Glomerular visceral epithelial cell (primary cell): ENCODE measurements around the gene ZFAND3.

ENCODE experiments used
- DNase-seq: peaks from one replicate; pipeline ENCODE4 v3.0.0-alpha.2; 2016; ENCODE audit errors: extremely low spot score

ZFAND3 gene

DNA sequence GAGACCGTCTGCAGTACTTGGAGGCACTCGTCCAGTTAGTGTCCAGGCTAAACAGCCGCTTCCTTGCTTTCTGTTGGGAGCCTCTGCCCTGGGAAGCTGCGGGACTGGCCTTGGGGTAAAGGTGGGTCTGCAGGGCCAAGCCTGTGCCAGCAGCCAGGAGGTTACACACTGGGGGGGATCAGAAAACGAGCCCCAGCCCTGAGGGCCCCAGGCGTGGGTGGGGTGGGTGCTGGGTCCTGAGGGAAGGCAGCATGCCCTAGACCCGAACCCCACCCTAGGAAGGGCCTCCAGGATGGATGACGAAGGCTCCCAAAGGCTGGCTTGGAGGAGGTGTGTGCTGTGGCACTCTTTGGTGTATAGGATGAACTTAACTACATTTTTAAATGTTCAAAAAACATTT is 335.2 kb downstream of the ZFAND3 start:
- no peak for DNase-seq

DNA sequence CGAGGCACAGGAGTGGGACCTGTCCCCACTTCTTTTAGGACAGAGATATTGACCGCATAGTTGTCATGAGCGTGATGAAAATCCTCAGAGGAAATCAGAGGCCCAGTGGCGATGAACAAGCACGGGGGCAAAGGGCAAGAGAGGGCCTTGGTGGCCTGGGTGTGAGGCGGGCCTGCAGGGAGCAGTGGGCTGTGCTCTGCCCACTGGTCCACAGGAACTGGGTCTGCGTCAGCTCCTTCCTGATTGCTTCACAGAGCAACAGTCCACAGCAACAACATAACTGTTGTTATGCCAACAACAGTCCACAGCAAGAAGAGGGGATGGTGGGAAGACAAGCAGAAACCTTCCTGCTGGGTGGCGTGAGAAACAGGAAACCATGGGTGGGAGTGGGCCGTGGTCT is 335.6 kb downstream of the ZFAND3 start:
- DNase-seq: no peak

- no peak for DNase-seq
Measured at GRCh38 chr6:38155621-38156204, 336.2 kb downstream of the ZFAND3 start.

DNA sequence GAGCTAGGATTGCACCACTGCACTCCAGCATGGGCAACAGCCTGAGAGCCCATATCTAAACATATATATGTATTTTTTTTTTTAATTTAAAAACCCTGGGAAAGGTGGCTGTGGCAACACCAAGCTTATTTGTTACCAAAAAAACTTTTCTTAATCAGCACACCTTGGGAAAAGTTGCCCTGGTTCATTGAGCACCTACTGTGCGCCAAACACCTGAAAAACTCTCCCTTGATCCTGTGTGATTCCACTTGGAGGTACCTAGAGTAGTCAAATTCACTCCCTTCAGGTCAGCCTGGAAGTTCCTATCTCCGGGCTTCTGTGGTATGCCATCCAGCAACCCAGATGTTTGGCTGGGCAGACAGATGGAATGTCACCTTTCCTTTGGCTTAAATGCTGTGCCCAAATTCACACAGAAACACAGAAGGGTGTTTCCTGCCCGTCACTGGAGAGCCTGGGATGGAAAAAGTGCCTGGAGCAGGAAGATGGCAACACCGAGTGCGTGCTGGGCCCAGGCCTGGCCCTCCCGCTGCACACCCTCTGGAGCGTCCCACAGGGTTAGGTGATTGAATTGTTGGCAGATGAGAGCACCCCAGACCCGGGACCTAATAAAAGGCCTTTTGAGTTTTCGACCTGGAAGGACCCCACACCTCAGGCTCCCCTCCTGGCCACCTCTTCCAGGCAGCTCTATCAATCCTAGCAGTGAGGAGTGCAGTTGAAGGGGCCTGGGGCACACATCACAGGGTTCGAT is 337.5 kb downstream of the ZFAND3 start:
- DNase-seq: no peak

DNA sequence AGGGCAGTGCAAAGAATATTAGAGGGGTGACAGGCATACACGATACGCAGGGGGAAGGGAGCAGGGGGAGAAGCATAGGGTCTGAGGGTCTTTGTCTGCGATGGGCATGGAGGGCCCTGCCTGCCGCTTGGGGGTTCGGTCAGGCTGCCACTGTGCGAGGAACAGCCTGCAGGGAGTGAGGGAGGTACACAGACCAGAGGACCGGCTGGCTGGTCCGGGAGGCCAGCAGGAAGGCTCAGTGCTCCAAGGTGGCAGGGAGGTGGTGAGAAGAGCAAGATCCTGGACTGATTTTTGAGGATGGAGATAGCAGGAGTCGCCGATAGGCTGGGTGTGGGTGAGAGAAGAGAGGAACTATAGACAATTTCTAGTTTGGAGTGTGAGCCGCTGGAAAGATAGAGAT is 338.4 kb downstream of the ZFAND3 start:
- no peak for DNase-seq

DNA sequence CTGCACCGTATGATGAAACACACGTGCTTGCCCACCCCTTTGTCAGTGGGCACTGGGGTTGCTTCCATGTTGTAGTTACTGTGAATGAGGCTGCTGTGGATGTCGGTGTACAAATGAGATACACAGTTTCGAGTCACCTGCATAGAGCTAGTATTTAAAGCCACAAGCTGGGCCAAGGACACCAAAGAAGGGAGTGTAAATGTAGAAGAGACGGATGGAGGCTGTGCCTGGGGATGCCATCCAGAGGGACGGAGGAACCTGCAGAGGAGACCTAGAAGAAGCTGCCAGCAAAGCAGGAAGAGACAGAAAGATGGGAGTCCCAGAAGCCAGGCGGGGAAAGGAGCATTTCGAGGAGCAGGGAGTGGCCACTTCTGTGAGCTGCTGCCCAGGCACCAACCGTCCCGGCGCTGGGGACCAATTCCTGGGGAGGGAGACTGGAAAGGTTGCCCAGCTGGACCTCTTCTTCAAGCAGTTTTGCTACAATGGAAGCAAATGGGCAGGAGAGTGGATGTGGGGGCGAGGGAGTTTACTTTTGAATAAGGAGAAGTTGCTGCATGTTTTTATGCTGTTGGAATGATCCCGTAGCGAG is 339.3 kb downstream of the ZFAND3 start:
- no peak for DNase-seq

DNA sequence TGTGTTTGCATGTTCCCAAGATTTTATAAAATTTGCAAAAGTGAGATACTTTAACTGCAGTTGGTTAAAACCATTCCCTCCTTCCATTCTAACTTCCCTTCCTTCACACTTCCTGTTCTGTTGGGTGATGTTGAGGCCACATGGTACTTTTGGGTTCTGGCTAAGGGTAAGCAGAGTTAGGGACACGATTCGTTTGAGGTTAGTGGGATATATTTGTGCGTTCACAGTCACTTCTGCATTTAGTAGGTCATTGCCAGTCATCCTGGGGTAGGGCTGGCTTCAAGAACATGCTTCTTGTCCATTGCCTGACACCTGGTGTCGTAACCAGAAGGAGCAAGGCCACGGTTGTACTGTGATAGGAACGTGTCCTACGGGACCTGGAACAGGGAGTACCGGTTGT is 340.1 kb downstream of the ZFAND3 start:
- DNase-seq: no peak

- no peak for DNase-seq
Measured at GRCh38 chr6:38160831-38161230, 341.3 kb downstream of the ZFAND3 start.

DNA sequence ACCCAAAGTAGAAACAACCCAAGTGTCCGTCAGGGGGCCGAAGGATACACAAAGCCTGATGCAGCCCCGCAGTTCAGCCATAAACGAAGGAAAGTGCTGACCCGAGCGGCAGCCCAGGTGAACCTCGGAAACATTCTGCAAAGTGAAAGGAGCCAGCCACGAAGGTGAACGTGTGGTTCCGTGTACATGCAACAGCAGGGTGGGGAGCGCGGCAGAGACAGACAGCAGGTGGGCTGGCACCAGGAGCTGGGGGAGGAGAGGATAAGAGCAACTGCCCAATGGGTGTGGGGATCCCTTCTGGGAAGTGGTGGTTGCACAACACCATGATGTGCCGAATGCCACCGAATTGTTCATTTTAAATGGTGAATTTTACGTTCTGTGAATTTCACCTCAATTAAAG is 341.8 kb downstream of the ZFAND3 start:
- DNase-seq: no peak

DNA sequence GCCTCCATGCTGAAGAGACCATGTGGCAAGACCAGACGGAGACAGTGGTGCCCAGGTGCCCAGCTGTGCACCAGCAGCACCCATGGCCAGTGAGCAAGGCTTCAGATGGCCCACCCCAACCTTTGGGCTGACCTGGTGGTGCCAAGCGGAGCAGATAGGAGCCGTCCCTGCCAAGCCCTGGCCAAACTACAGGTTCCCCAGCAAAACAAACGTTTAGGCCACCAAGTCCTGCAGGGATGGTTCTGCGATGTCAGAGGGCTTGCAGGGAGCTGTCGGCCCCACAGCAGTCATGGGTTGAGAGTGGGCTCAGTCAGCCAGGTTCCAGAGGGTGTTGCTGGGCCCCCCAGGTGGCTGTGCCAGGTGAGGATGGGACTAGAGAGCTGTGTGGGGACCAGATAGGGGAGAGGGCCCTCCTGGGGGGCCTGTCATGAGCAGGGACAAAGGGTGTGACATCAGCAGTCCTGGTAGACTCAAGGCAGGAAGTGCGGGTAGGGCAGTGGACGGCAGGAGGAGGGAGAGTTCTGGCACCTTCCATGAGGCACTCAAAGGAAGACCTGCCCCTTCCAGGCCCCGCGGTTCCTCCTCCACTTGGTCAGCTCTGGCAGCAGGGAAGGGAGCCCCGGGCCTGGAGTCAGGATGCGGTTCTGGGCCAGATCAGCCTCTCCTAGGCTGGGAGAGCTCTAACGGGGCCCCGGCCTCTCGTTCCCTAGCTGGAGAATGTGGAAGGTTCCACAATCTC is 342.4 kb downstream of the ZFAND3 start:
- no peak for DNase-seq

DNA sequence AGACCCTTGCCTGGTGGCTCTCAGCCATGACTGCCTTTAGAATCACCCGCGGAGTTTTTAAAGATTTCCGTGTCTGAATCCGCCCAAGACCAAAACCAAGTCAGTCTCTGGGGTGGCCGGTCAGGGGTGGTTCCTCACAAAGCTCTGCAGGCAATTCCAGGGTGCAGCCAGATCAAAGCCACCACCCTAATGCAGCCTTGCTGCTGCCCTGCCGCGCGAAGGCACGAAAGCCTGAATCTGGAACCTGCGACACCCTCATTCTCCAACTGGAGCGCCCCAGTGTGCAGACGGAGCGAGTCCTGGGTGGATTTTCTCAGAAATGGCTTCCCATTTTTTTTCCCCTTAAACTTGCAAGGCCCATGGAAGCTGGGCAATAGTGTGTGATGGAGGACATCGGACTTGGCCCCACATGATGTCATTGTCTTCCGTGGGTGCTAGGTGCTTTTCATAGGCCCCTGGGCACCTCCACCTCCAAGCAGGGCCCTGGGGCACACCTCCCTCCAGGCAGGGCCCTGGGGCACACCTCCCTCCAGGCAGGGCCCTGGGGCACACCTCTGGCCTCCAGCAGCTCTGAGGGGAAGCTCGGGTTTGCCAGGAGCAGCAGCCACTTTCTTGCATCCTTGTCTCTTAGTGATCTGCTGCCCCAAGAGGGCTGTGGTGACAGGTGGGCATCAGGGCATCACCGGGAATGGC is 343.1 kb downstream of the ZFAND3 start:
- DNase-seq: no peak

DNA sequence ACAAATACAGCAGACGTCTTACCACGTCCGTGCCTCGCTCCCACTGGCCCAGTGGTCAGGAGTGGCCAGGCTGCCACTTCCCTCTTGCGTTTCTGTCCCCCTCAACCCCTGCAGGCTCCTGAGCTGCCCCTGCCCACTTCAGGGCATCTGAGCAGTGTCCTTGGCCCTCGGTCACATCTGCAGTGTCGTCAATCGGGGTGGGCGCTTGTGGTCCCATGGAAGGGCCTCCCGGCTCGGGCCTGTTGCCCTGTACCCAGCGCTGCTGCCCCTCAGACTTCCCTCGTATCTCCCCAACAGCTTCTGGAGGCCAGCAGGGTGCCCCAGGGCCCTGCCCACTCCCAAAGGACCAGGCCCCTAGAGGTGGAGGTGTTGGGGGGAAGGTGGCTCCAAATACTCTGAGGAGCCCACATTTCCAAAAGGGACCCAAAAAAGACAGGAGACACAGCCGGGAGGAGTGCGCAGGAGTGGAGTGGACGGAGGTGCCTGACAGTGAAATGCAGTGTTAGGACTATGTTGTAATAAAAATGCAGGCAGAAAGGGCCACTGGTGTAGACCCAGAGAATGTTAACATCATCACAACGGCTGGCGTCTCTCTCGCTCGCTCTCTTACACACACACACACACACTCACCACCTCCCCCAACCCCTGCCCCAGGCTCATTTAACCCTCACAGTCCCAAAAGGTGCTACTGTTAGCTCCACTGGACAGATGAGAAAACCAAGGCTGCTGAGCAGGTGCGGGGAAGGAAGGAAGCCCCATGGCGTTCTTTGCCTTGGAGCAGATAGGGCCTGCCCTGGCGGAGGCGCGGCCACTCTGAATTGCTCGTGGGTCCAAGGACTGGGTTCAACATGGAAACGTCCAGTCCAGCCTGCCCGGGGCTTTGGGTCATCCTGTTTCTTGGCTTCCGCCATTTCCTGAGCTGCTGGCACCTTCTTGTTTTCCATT is 343.9 kb downstream of the ZFAND3 start:
- no peak for DNase-seq

- no peak for DNase-seq
Measured at GRCh38 chr6:38164131-38164481, 344.6 kb downstream of the ZFAND3 start.

DNA sequence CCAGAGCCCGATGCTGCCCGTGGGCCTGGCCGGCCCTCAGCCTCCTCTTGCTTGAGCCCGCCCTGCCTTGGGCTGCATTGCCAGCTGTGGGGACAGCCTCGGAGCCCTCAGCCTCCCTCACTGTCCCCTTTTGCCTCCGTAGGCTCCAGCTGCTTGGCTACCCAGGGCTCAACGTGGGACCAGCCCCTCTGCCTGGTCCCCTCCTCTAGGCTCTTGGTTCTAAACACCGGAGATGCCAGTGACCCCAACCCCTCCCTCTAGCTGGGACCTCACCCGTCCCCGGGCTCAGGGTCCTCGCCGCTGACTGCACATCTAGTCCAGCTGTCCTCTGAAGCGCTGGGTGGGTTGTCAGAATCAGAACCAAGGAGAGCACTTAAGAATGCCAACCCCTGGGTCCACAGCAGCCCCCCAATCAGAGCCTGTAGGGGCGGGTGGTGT is 345.2 kb downstream of the ZFAND3 start:
- DNase-seq: no peak

GRCh38 chr6:38166411-38167240 is 347.1 kb downstream of the ZFAND3 start:
- DNase-seq: no peak

GRCh38 chr6:38167598-38167997 is 348.1 kb downstream of the ZFAND3 start:
- DNase-seq: no peak

DNA sequence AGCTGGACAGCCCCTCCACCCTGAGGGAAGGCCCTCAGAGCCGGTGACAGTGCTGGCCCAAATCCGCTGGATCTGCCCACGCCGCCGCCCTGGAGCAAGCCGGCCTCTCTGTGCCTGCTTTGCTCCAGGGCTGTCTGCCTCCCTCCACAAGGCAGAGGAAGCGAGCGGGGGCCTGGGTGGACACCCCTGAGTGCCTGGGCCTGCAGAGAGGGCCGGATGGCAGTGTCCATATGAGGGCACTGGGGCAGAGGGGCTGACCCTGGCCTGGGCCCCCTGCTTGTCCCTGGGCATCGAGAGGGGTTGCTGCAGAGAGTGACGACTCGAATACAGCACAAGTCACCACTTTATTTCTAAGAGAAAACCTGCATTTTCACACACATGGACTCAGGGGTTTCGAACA is 348.6 kb downstream of the ZFAND3 start:
- no peak for DNase-seq

DNA sequence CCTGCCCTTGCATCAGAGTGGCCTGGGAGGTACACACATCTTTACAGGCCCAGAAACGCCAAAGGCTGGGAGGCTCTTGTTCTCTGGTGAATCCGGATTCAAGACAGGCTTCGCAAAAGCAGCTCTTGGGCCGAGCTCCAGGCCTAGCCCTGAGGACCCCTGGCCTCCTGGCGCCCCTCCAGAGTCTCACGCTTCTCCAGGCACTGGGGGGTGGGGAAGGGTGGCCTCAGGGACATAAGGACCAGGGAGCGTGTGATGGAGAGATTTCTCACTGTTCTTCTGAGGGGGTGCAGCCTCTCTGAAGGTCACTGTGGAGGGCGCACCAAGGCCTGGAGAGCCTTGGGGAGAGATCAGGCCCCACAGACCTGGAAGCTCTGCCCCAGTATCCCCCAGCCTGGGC is 349.2 kb downstream of the ZFAND3 start:
- no peak for DNase-seq

DNA sequence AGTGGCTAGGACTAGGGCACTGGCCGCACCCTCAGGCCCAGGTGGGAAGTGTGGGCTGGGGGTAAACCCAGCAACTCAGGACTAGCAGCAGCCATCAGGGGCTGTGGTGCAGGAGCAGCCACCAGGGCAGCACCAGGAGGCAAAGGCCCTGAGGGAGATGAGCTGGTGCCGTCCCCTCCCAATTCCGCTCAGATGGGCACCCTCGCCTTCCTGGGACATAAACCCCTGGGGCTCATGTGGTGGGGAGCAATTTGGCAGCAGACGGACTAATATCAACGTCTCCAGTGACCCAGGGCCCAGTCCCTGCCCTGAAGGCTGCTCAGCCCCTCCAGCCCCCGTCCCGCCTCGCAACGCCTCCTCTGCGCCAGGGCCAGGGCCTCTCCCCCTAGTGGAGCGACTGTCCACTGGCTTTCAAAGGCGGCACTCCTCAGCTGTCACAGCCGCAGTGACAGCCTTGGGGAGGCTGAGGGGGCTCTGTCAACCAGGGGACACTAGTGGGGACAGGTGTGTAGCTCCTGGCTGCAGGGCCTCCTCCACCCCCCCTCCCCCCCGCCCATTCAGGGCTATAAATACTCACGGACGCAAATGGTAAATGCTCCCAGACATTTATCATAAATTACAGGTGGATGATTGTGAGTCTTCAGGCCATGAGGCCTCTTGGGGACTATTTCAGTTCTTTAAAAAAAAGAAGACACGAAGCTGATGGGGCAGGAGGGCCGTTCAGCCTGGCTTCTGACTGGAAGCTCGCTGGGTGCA is 349.9 kb downstream of the ZFAND3 start:
- DNase-seq: no peak
